ENCODE results near the gene ZFP36L2.

The ZFP36L2 gene

GRCh38 chr2:43230951-43231827, 4.8 kb upstream of the ZFP36L2 start:
- H3K36me3 Mint-ChIP-seq (ENCODE audit: low read depth): peaks cover 17% of the 10 kb centered on the region
- no peaks in the 10 kb centered on the region for H3K9me3 Mint-ChIP-seq
- no peaks in the 10 kb centered on the region for H3K27me3 Mint-ChIP-seq (ENCODE audit: low read depth)
- H3K4me3 Mint-ChIP-seq: no peak overlapping the region
- H3K4me1 Mint-ChIP-seq (ENCODE audit: low read depth): peaks cover 20% of the 10 kb centered on the region
- H3K27ac Mint-ChIP-seq: no peak overlapping the region

GRCh38 chr2:43230351-43230885, 4.0 kb upstream of the ZFP36L2 start:
- no peaks in the 10 kb centered on the region for H3K27me3 Mint-ChIP-seq (ENCODE audit: low read depth)
- H3K4me3 Mint-ChIP-seq: no peak overlapping the region
- H3K27ac Mint-ChIP-seq: no peak overlapping the region
- peaks cover 20% of the 10 kb centered on the region for H3K4me1 Mint-ChIP-seq (ENCODE audit: low read depth)
- H3K9me3 Mint-ChIP-seq: no peaks in the 10 kb centered on the region
- peaks cover 20% of the 10 kb centered on the region for H3K36me3 Mint-ChIP-seq (ENCODE audit: low read depth)

GRCh38 chr2:43228756-43229659, 2.6 kb upstream of the ZFP36L2 start:
- no peaks in the 10 kb centered on the region for H3K27me3 Mint-ChIP-seq (ENCODE audit: low read depth)
- peak overlapping the region; percentile 60 for H3K4me3 Mint-ChIP-seq
- no peaks in the 10 kb centered on the region for H3K9me3 Mint-ChIP-seq
- H3K4me1 Mint-ChIP-seq (ENCODE audit: low read depth): peaks cover 20% of the 10 kb centered on the region
- H3K36me3 Mint-ChIP-seq (ENCODE audit: low read depth): peaks cover 27% of the 10 kb centered on the region
- peak overlapping the region; percentile 81 for H3K27ac Mint-ChIP-seq

DNA sequence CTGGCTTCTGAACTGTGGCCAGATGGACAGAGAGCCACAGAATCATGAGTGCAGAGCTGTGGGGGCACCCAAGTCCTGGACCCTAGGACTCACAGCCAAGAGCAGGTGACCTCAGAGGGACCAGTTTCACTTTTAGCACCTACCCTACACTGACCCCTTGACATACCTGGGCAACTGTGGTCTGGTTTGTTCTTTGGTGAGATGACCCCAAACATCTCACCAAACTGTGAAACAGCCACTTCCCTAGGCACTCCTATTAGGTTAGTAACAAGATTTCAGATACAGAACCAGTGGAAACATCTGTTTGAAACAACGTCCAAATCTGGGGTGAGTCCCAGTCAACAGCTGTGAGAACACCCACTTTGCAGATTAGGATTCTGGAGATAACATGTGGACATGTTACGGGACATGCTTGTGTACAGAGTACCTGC, 1.9 kb upstream of the ZFP36L2 start:
- H3K27me3 Mint-ChIP-seq (ENCODE audit: low read depth): no peaks in the 10 kb centered on the region
- no peaks in the 10 kb centered on the region for H3K9me3 Mint-ChIP-seq
- H3K36me3 Mint-ChIP-seq (ENCODE audit: low read depth): peaks cover 33% of the 10 kb centered on the region
- peaks cover 22% of the 10 kb centered on the region for H3K4me1 Mint-ChIP-seq (ENCODE audit: low read depth)
- no peak overlapping the region for H3K27ac Mint-ChIP-seq
- H3K4me3 Mint-ChIP-seq: no peak overlapping the region

DNA sequence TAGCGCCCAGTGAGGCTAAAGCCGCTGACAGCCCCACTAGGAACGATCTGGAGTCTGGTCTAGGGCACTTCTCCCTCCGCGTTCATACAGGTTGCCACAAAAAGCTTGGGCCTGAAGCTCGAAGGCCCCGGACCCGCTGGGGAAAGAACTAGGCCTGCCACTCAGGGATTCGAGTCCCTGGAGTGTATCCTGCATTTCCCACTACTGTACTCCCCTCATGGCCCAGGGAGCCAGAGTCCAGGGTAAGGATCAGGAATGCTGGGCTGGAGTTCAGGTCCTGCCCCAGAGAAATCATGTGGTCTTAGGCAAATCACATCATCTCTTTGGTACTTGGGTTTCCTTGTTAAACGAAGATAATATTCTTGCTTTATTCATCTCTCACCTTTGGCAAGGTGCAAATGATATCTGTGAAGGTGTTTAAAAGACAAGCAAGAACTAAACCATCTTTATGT, 1.4 kb upstream of the ZFP36L2 start:
- Mint-ChIP-seq H3K36me3 (ENCODE audit: low read depth) (peaks cover 36% of the 10 kb centered on the region), H3K27me3 (ENCODE audit: low read depth) (no peaks in the 10 kb centered on the region), H3K4me1 (ENCODE audit: low read depth) (peaks cover 23% of the 10 kb centered on the region), H3K27ac (peak overlapping the region; percentile 71), H3K4me3 (peak overlapping the region; percentile 84), H3K9me3 (no peaks in the 10 kb centered on the region)

GRCh38 chr2:43226955-43227829, 786 bp upstream of the ZFP36L2 start:
- Mint-ChIP-seq H3K27me3 (ENCODE audit: low read depth) (no peaks in the 10 kb centered on the region), H3K36me3 (ENCODE audit: low read depth) (peaks cover 42% of the 10 kb centered on the region), H3K27ac (peak overlapping the region; percentile 82), H3K9me3 (no peaks in the 10 kb centered on the region), H3K4me1 (ENCODE audit: low read depth) (peaks cover 27% of the 10 kb centered on the region), H3K4me3 (peak overlapping the region; percentile 84)

DNA sequence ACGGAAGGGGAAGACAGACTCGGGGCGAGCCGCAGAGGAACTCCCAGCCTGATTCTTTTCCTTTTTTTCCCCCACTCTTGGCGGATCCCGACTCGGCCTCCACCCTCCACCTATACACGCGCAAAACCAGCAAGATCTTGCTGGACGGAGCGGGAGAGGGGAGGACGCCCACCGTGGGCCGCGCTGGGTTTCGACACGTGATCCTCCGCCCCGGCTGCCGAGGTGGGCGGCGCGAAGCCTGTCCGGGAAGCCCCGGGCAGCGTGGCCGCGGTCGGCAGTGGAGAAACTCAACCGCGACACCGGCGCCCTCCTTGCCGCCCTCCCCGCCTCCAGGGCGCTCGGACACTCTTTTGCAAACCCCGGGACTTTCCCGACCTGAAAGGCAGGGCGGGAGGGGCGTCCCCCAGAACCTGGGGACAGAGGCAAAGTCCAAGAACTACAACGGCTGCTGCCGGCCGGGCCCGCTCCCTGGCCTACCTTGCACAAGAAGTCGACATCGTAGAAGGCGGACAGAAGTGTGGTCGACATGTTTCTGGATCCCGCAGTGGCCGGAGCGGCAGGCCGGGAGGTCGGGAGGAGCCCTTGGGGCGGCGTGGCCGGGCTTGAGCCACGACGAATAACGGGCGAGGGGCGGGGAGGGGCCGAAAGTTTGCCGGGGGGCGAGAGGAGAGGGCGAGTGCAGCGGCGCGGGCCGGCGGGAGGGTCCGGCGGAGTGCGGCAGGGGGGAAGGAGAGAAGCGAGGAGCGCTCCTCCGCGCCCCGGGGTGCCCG, 433 bp downstream of the ZFP36L2 start:
- peaks cover 48% of the 10 kb centered on the region for H3K36me3 Mint-ChIP-seq (ENCODE audit: low read depth)
- H3K4me3 Mint-ChIP-seq: peak overlapping the region; percentile 89
- no peaks in the 10 kb centered on the region for H3K9me3 Mint-ChIP-seq
- peaks cover 37% of the 10 kb centered on the region for H3K4me1 Mint-ChIP-seq (ENCODE audit: low read depth)
- H3K27ac Mint-ChIP-seq: peak overlapping the region; percentile 93
- no peaks in the 10 kb centered on the region for H3K27me3 Mint-ChIP-seq (ENCODE audit: low read depth)

DNA sequence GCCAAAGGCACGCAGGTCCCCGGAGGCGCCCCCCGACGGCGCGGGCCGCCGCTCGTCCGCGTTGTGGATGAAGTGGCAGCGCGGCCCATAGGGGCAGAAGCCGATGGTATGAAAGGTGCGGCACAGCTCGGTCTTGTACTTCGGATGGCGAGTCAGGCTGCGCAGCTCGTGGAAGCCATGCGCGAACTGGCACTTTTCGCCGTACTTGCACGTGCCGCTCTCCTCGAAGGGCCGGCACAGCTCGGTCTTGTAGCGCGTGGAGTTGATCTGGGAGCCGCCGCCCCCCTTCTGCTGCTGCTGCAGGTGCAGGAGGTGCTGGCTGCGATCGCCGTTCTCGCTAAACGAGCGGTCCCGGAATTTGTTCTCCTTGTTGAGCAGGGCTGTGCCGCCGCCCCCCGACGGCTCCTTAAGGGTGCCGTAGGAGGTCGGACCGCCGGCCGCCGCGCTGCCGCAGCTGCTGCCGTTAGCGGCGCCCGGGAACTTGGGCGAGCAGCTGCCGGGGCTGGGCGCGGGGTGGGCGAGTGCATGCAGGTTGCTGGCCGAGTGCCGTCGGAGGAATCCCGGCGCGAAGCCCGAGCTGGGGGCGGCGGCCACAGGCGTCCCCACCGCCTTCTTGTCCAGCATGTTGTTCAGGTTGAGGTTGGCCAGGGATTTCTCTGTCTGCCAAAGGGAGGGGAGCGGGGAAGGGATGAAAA, 1.2 kb downstream of the ZFP36L2 start:
- Mint-ChIP-seq H3K27ac (peak overlapping the region; percentile 93), H3K4me1 (ENCODE audit: low read depth) (peaks cover 44% of the 10 kb centered on the region), H3K36me3 (ENCODE audit: low read depth) (peaks cover 47% of the 10 kb centered on the region), H3K4me3 (peak overlapping the region; percentile 89), H3K27me3 (ENCODE audit: low read depth) (no peaks in the 10 kb centered on the region), H3K9me3 (no peaks in the 10 kb centered on the region)

- Mint-ChIP-seq H3K27me3 (ENCODE audit: low read depth) (no peaks in the 10 kb centered on the region), H3K4me1 (ENCODE audit: low read depth) (peaks cover 49% of the 10 kb centered on the region), H3K9me3 (no peaks in the 10 kb centered on the region), H3K36me3 (ENCODE audit: low read depth) (peaks cover 45% of the 10 kb centered on the region), H3K4me3 (peak overlapping the region; percentile 96), H3K27ac (no peak overlapping the region)
These were observed 1.8 kb downstream of the ZFP36L2 start for GRCh38 chr2:43224571-43225092.

DNA sequence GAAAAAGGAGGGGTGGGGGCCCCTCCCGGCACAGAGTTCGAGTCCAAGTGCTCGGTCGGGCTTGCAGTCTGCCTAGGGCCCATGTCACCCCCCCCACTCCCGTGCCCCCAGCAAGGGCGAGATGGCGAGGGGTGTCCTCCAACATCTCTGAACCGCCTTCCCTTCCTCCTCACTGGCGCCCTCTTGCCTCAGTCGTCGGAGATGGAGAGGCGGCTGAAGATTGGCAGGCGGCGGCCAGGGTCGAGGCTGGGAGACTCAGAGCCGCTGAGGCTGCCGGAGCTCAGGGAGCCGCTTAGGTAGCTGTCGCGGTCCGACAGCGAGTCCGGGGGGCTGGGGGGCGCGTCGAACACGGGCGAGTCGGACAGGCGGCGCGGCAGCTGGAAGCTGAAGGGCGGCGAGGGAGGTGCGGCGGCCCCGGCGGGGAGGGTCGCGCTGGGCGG, 2.3 kb downstream of the ZFP36L2 start:
- Mint-ChIP-seq H3K4me1 (ENCODE audit: low read depth) (peaks cover 47% of the 10 kb centered on the region), H3K4me3 (peak overlapping the region; percentile 96), H3K27me3 (ENCODE audit: low read depth) (no peaks in the 10 kb centered on the region), H3K27ac (peak overlapping the region; percentile 97), H3K9me3 (no peaks in the 10 kb centered on the region), H3K36me3 (ENCODE audit: low read depth) (peaks cover 40% of the 10 kb centered on the region)

GRCh38 chr2:43223521-43224001, 2.8 kb downstream of the ZFP36L2 start:
- Mint-ChIP-seq H3K4me1 (ENCODE audit: low read depth) (peaks cover 47% of the 10 kb centered on the region), H3K27me3 (ENCODE audit: low read depth) (no peaks in the 10 kb centered on the region), H3K4me3 (peak overlapping the region; percentile 96), H3K9me3 (no peaks in the 10 kb centered on the region), H3K27ac (peak overlapping the region; percentile 97), H3K36me3 (ENCODE audit: low read depth) (peaks cover 40% of the 10 kb centered on the region)

- peaks cover 42% of the 10 kb centered on the region for H3K4me1 Mint-ChIP-seq (ENCODE audit: low read depth)
- H3K9me3 Mint-ChIP-seq: no peaks in the 10 kb centered on the region
- no peaks in the 10 kb centered on the region for H3K27me3 Mint-ChIP-seq (ENCODE audit: low read depth)
These were observed 3.7 kb downstream of the ZFP36L2 start for GRCh38 chr2:43222475-43223309.

More at GRCh38 chr2:43222475-43223309, 3.7 kb downstream of the ZFP36L2 start:
- H3K27ac Mint-ChIP-seq: peak overlapping the region; percentile 88
- H3K36me3 Mint-ChIP-seq (ENCODE audit: low read depth): peaks cover 38% of the 10 kb centered on the region
- peak overlapping the region; percentile 96 for H3K4me3 Mint-ChIP-seq

Data from T-helper 1 cell treated with Interleukin-12 subunit alpha and Interleukin-12 subunit beta and Interleukin-4 antibody, amounts not matched to agents 30 μg/mL and 1 μg/mL, for 36 hours (primary cell).